Measurements from ENCODE around the gene PPARGC1A.

PPARGC1A gene

GRCh38 chr4:23889814-23890341 is at the start of gene PPARGC1A:
PPARGC1A (minus strand) TSS chr4:23890047; CDS start chr4:23889957, 90 bp downstream.
- peak; percentile 28 for DNase-seq
- peaks cover 18% of the 10 kb centered on the region for H3K27me3 Mint-ChIP-seq
- no peaks in the 10 kb centered on the region for H3K36me3 Mint-ChIP-seq (ENCODE audit: low read depth)
- peak within 1 kb of the TSS; percentile 13 for H3K4me3 Mint-ChIP-seq
- peaks cover 22% of the 10 kb centered on the region for H3K4me1 Mint-ChIP-seq (ENCODE audit: low read depth)
- H3K27ac Mint-ChIP-seq, result no peak within 1 kb of the TSS
- H3K9me3 Mint-ChIP-seq, result no peaks in the 10 kb centered on the region

GRCh38 chr4:23938796-23939195 is 48.9 kb upstream of the PPARGC1A start:
- no peaks in the 10 kb centered on the region for H3K36me3 Mint-ChIP-seq (ENCODE audit: low read depth)
- DNase-seq, result no peak
- no peaks in the 10 kb centered on the region for H3K27me3 Mint-ChIP-seq
- no peaks in the 10 kb centered on the region for H3K9me3 Mint-ChIP-seq
- no peaks in the 10 kb centered on the region for H3K4me1 Mint-ChIP-seq (ENCODE audit: low read depth)
- no peak overlapping the region for H3K4me3 Mint-ChIP-seq
- H3K27ac Mint-ChIP-seq, result no peak overlapping the region

GRCh38 chr4:23937173-23937572 is 47.3 kb upstream of the PPARGC1A start:
- H3K9me3 Mint-ChIP-seq, result no peaks in the 10 kb centered on the region

GRCh38 chr4:23934915-23935314 is 45.1 kb upstream of the PPARGC1A start:
- Mint-ChIP-seq H3K9me3 (no peaks in the 10 kb centered on the region), H3K27me3 (no peaks in the 10 kb centered on the region), H3K4me1 (ENCODE audit: low read depth) (no peaks in the 10 kb centered on the region), H3K36me3 (ENCODE audit: low read depth) (no peaks in the 10 kb centered on the region), H3K27ac (no peak overlapping the region), H3K4me3 (no peak overlapping the region)
- DNase-seq, result no peak

More at GRCh38 chr4:23937173-23937572, 47.3 kb upstream of the PPARGC1A start:
- Mint-ChIP-seq H3K4me3 (no peak overlapping the region), H3K27me3 (no peaks in the 10 kb centered on the region), H3K4me1 (ENCODE audit: low read depth) (no peaks in the 10 kb centered on the region), H3K27ac (no peak overlapping the region), H3K36me3 (ENCODE audit: low read depth) (no peaks in the 10 kb centered on the region)
- DNase-seq, result no peak

GRCh38 chr4:23934223-23934622 is 44.4 kb upstream of the PPARGC1A start:
- Mint-ChIP-seq H3K27me3 (no peaks in the 10 kb centered on the region), H3K36me3 (ENCODE audit: low read depth) (no peaks in the 10 kb centered on the region), H3K27ac (no peak overlapping the region), H3K9me3 (no peaks in the 10 kb centered on the region), H3K4me3 (no peak overlapping the region), H3K4me1 (ENCODE audit: low read depth) (no peaks in the 10 kb centered on the region)
- no peak for DNase-seq

GRCh38 chr4:23932901-23933308 is 43.1 kb upstream of the PPARGC1A start:
- DNase-seq, result no peak
- Mint-ChIP-seq H3K4me3 (no peak overlapping the region), H3K9me3 (no peaks in the 10 kb centered on the region), H3K4me1 (ENCODE audit: low read depth) (no peaks in the 10 kb centered on the region), H3K27me3 (no peaks in the 10 kb centered on the region), H3K27ac (no peak overlapping the region), H3K36me3 (ENCODE audit: low read depth) (no peaks in the 10 kb centered on the region)

GRCh38 chr4:23932186-23932585 is 42.3 kb upstream of the PPARGC1A start:
- H3K4me3 Mint-ChIP-seq, result no peak overlapping the region
- no peaks in the 10 kb centered on the region for H3K27me3 Mint-ChIP-seq
- no peak overlapping the region for H3K27ac Mint-ChIP-seq
- H3K36me3 Mint-ChIP-seq (ENCODE audit: low read depth), result no peaks in the 10 kb centered on the region
- no peak for DNase-seq
- no peaks in the 10 kb centered on the region for H3K4me1 Mint-ChIP-seq (ENCODE audit: low read depth)
- H3K9me3 Mint-ChIP-seq, result no peaks in the 10 kb centered on the region

GRCh38 chr4:23931489-23931830 is 41.6 kb upstream of the PPARGC1A start:
- no peak for DNase-seq
- H3K9me3 Mint-ChIP-seq, result no peaks in the 10 kb centered on the region
- no peak overlapping the region for H3K4me3 Mint-ChIP-seq
- H3K27me3 Mint-ChIP-seq, result no peaks in the 10 kb centered on the region
- H3K4me1 Mint-ChIP-seq (ENCODE audit: low read depth), result no peaks in the 10 kb centered on the region
- no peaks in the 10 kb centered on the region for H3K36me3 Mint-ChIP-seq (ENCODE audit: low read depth)
- no peak overlapping the region for H3K27ac Mint-ChIP-seq

GRCh38 chr4:23930750-23931488 is 41.1 kb upstream of the PPARGC1A start:
- no peak for DNase-seq
- no peaks in the 10 kb centered on the region for H3K27me3 Mint-ChIP-seq
- no peak overlapping the region for H3K4me3 Mint-ChIP-seq
- no peak overlapping the region for H3K27ac Mint-ChIP-seq
- H3K4me1 Mint-ChIP-seq (ENCODE audit: low read depth), result no peaks in the 10 kb centered on the region
- no peaks in the 10 kb centered on the region for H3K36me3 Mint-ChIP-seq (ENCODE audit: low read depth)
- H3K9me3 Mint-ChIP-seq, result no peaks in the 10 kb centered on the region

- no peaks in the 10 kb centered on the region for H3K4me1 Mint-ChIP-seq (ENCODE audit: low read depth)
These were observed 39.4 kb upstream of the PPARGC1A start for GRCh38 chr4:23929248-23929647.

GRCh38 chr4:23924556-23924955 is 34.7 kb upstream of the PPARGC1A start:
- no peaks in the 10 kb centered on the region for H3K36me3 Mint-ChIP-seq (ENCODE audit: low read depth)
- no peak overlapping the region for H3K27ac Mint-ChIP-seq
- no peaks in the 10 kb centered on the region for H3K27me3 Mint-ChIP-seq
- no peaks in the 10 kb centered on the region for H3K4me1 Mint-ChIP-seq (ENCODE audit: low read depth)
- H3K9me3 Mint-ChIP-seq, result peaks cover 5% of the 10 kb centered on the region
- no peak for DNase-seq
- no peak overlapping the region for H3K4me3 Mint-ChIP-seq

More at GRCh38 chr4:23929248-23929647, 39.4 kb upstream of the PPARGC1A start:
- no peak for DNase-seq
- H3K36me3 Mint-ChIP-seq (ENCODE audit: low read depth), result no peaks in the 10 kb centered on the region
- no peak overlapping the region for H3K27ac Mint-ChIP-seq
- H3K4me3 Mint-ChIP-seq, result no peak overlapping the region
- peaks cover 2% of the 10 kb centered on the region for H3K9me3 Mint-ChIP-seq
- H3K27me3 Mint-ChIP-seq, result no peaks in the 10 kb centered on the region

- Mint-ChIP-seq H3K9me3 (peaks cover 5% of the 10 kb centered on the region), H3K36me3 (ENCODE audit: low read depth) (no peaks in the 10 kb centered on the region), H3K27me3 (no peaks in the 10 kb centered on the region), H3K27ac (no peak overlapping the region), H3K4me1 (ENCODE audit: low read depth) (no peaks in the 10 kb centered on the region), H3K4me3 (no peak overlapping the region)
- DNase-seq, result no peak
These were observed 34.0 kb upstream of the PPARGC1A start for GRCh38 chr4:23923840-23924239.

- no peaks in the 10 kb centered on the region for H3K27me3 Mint-ChIP-seq
These were observed 33.3 kb upstream of the PPARGC1A start for GRCh38 chr4:23923141-23923540.

GRCh38 chr4:23922541-23923111 is 32.8 kb upstream of the PPARGC1A start:
- Mint-ChIP-seq H3K9me3 (peaks cover 5% of the 10 kb centered on the region), H3K27ac (no peak overlapping the region), H3K4me3 (no peak overlapping the region), H3K27me3 (no peaks in the 10 kb centered on the region), H3K36me3 (ENCODE audit: low read depth) (no peaks in the 10 kb centered on the region), H3K4me1 (ENCODE audit: low read depth) (no peaks in the 10 kb centered on the region)
- DNase-seq, result no peak

More at GRCh38 chr4:23923141-23923540, 33.3 kb upstream of the PPARGC1A start:
- Mint-ChIP-seq H3K36me3 (ENCODE audit: low read depth) (no peaks in the 10 kb centered on the region), H3K9me3 (peaks cover 5% of the 10 kb centered on the region), H3K4me3 (no peak overlapping the region), H3K4me1 (ENCODE audit: low read depth) (no peaks in the 10 kb centered on the region), H3K27ac (no peak overlapping the region)
- no peak for DNase-seq

- Mint-ChIP-seq H3K4me3 (no peak overlapping the region), H3K36me3 (ENCODE audit: low read depth) (no peaks in the 10 kb centered on the region), H3K27me3 (no peaks in the 10 kb centered on the region), H3K27ac (no peak overlapping the region), H3K9me3 (peaks cover 5% of the 10 kb centered on the region), H3K4me1 (ENCODE audit: low read depth) (no peaks in the 10 kb centered on the region)
- DNase-seq, result no peak
These were observed 32.2 kb upstream of the PPARGC1A start for GRCh38 chr4:23922013-23922412.

Data from activated T-cell treated with anti-CD3 and anti-CD28 coated beads, Interleukin-2, amount 50 U/mL, for 24 hours (primary cell).